ENCODE measurements around the gene GRWD1. TPM values are rescaled to one million over a fixed set of nuclear protein-coding genes. Genes with fewer than 3 reads are reported as not detected.

The GRWD1 gene
- total RNA-seq, 1 donor from 2014 or later = 38.4 TPM

DNA sequence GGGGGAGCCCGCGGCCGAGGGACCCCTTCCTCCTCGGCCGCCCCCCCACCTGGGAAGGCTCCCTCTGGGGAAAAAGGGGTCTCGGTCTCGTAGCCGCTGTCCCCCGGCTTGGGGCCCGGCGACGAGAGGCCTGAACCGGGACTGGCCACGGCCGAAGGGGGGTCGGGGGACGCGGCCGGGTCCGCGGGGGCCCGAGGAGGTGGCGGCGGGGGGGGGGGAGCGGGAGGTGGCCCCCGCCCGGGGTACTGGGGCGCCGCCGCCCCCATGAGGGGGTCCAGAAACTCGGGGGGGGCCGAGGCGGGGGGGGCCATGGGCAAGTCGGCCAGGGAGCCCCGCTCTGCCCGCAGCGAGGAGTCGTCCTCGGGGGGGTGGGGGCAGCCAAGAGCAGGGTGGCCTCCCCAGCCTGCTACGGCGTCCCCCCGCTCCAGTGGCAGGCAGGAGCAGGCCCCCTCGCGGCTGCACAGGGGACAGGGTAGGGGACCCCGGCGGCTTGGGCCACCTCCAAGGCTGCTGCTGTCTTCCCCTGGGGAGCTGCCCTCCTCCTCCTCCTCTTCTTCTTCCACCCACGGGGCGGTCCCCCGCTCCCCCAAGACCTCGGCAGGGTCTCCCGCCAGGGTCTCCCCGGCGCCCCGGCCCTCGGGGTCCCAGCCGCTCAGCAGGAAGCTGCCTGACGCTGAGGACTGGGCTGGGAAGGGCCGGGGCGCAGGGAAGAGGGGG lies 53.0 kb downstream of the GRWD1 start:
- no peak overlapping the region for H3K4me3 Mint-ChIP-seq (ENCODE audit: unreplicated experiment)
- peaks cover 21% of the 10 kb centered on the region for H3K4me1 Mint-ChIP-seq (ENCODE audit: unreplicated experiment)
- H3K9me3 Mint-ChIP-seq (ENCODE audit: unreplicated experiment) = no peaks in the 10 kb centered on the region
- no peak for DNase-seq (ENCODE audit: extremely low spot score, unreplicated experiment)
- H3K27me3 Mint-ChIP-seq (ENCODE audit: unreplicated experiment) = peaks cover 11% of the 10 kb centered on the region
- TF ChIP-seq, protein P1, sequence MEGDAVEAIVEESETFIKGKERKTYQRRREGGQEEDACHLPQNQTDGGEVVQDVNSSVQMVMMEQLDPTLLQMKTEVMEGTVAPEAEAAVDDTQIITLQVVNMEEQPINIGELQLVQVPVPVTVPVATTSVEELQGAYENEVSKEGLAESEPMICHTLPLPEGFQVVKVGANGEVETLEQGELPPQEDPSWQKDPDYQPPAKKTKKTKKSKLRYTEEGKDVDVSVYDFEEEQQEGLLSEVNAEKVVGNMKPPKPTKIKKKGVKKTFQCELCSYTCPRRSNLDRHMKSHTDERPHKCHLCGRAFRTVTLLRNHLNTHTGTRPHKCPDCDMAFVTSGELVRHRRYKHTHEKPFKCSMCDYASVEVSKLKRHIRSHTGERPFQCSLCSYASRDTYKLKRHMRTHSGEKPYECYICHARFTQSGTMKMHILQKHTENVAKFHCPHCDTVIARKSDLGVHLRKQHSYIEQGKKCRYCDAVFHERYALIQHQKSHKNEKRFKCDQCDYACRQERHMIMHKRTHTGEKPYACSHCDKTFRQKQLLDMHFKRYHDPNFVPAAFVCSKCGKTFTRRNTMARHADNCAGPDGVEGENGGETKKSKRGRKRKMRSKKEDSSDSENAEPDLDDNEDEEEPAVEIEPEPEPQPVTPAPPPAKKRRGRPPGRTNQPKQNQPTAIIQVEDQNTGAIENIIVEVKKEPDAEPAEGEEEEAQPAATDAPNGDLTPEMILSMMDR (IDR thresholded peaks at IDR 0.05) = no peak
- H3K36me3 Mint-ChIP-seq (ENCODE audit: unreplicated experiment) = no peaks in the 10 kb centered on the region
- H3K27ac Mint-ChIP-seq (ENCODE audit: unreplicated experiment) = no peak overlapping the region

DNA sequence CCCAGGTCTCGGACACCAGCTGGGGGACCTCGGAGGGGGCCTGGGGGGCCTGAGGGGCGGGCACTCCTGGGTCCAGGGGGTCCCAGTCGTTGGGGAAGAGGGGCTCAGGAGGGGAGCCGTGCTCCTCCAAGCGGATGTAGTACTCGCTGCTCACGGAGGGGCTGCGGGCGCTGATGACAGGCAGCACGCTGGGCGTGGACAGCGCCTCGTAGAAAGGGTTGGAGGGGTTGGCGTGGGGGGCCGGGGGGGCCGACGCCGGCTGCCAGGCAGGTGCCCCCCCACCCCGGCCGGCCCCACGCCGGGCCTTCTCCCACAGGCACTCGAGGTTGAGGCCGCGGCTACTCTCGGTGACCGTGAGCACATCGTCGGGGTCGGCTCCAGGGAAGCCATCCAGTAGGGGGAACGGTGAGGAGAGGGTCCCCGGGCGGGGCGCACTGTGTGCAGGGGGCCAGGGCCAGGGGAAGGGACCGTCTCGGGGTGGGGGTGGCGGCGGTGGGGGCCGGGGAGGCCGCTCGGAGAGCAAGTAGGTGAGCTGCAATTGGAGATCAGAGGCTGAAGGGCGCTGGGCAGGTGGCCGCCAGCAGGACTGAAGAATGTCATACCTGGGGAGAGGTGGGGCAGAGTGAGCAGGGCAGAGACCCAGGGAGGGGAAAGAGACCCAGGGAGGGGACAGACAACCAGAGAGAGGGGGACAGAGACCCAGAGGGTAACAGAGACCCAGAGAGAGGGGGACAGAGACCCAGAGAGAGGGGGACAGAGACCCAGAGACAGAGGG lies 53.7 kb downstream of the GRWD1 start:
- no peak overlapping the region for H3K4me3 Mint-ChIP-seq (ENCODE audit: unreplicated experiment)
- no peak overlapping the region for H3K27ac Mint-ChIP-seq (ENCODE audit: unreplicated experiment)
- peaks cover 11% of the 10 kb centered on the region for H3K27me3 Mint-ChIP-seq (ENCODE audit: unreplicated experiment)
- peaks cover 16% of the 10 kb centered on the region for H3K4me1 Mint-ChIP-seq (ENCODE audit: unreplicated experiment)
- H3K9me3 Mint-ChIP-seq (ENCODE audit: unreplicated experiment) = no peaks in the 10 kb centered on the region
- H3K36me3 Mint-ChIP-seq (ENCODE audit: unreplicated experiment) = no peaks in the 10 kb centered on the region
- TF ChIP-seq, protein P1 (IDR thresholded peaks at IDR 0.05) = no peak
- DNase-seq (ENCODE audit: extremely low spot score, unreplicated experiment) = no peak

DNA sequence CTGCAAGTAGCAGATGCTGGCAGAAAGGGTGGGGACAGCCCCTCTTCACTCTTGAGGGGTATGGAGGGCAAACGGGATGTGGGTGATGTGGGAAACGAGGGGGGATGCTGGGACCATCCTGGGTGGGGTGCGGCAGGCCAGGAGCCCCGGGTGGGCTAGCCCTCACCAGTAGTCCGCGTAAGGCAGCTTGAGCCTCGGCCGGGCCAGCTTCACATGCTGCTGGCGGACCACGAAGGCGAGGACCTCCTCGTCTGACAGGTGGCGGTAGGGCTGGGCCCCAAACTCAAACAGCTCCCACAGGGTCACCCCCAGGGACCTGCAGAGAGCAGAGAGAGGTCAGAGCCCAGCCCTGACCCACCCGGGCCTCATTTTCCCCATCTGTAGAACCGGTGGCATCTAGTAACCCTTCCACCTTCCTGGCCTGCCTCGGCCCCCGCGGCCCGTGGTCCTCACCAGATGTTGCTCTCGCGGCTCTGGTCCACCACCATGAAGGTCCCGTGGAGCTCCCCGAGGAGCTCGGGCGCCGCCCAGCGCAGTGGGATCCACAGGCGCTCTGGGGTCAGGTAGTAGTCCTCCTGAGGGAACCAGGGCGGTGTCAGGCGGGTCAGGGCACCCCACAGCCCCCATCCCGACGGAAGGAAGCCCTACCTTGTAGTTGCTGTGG lies 55.2 kb downstream of the GRWD1 start:
- peaks cover 11% of the 10 kb centered on the region for H3K27me3 Mint-ChIP-seq (ENCODE audit: unreplicated experiment)
- H3K27ac Mint-ChIP-seq (ENCODE audit: unreplicated experiment) = no peak overlapping the region
- H3K4me3 Mint-ChIP-seq (ENCODE audit: unreplicated experiment) = no peak overlapping the region
- no peaks in the 10 kb centered on the region for H3K36me3 Mint-ChIP-seq (ENCODE audit: unreplicated experiment)
- H3K4me1 Mint-ChIP-seq (ENCODE audit: unreplicated experiment) = peaks cover 6% of the 10 kb centered on the region
- TF ChIP-seq, protein P1 (IDR thresholded peaks at IDR 0.05) = no peak
- no peaks in the 10 kb centered on the region for H3K9me3 Mint-ChIP-seq (ENCODE audit: unreplicated experiment)
- no peak for DNase-seq (ENCODE audit: extremely low spot score, unreplicated experiment)

DNA sequence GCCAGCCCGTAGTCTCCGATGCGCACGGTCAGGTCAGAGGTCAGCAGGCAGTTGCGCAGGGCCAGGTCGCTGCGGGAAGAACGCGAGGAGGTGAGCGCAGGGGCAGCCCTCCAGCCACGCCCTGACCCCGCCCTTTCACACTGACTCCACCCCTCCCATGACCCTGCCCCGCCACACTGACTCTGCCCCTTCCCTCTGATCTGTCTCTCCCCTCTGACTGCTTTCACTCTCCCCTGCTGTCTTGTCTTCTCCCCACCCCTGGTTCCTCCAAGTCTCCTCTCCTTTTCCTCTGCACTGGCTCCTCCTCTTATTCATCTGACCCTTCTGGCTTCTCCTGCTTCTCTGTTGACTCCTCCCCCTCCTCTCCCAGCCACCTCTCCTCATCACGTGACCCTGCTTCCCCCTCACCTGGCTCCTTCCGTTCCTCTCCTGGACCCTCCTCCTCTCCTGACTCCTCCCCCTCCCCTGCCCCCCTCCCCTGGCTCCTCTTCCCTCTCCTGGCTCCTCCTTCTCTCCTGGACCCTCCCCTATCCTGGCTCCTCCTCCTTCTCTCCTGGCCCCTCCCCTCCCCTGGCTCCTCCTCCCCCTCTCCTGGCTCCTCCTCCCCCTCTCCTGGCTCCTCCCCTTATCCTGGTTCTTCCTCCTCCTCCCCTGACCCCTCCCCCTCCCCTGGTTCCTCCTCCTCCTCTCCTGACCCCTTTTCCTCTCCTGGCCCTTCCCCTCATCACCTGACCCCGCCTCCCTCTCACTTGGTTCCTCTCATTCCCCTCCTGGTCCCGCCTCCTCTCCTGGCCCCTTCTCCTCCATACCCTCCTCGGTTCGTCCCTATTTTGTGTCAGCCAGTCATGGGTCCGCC lies 55.9 kb downstream of the GRWD1 start:
- peaks cover 11% of the 10 kb centered on the region for H3K27me3 Mint-ChIP-seq (ENCODE audit: unreplicated experiment)
- no peaks in the 10 kb centered on the region for H3K9me3 Mint-ChIP-seq (ENCODE audit: unreplicated experiment)
- H3K36me3 Mint-ChIP-seq (ENCODE audit: unreplicated experiment) = no peaks in the 10 kb centered on the region
- H3K4me3 Mint-ChIP-seq (ENCODE audit: unreplicated experiment) = no peak overlapping the region
- no peak overlapping the region for H3K27ac Mint-ChIP-seq (ENCODE audit: unreplicated experiment)
- TF ChIP-seq, protein P1 (IDR thresholded peaks at IDR 0.05) = no peak
- peaks cover 6% of the 10 kb centered on the region for H3K4me1 Mint-ChIP-seq (ENCODE audit: unreplicated experiment)
- no peak for DNase-seq (ENCODE audit: extremely low spot score, unreplicated experiment)
